Mammary epithelial cell (primary cell): ENCODE measurements around the gene TP53RK.

ENCODE experiments used
- CTCF ChIP-seq, 2 donors: IDR thresholded peaks in 1 of 2; conservative IDR thresholded peaks in 1 of 2; 2 replicates each; pipeline ENCODE4 v1.5.1; 2011 to 2012; ENCODE audit warnings: inconsistent platforms in 2 of 2, low read length in 2 of 2, mild to moderate bottlenecking in 2 of 2, control low read depth in 1 of 2, low read depth in 1 of 2; ENCODE audit not compliant: insufficient read depth in 1 of 2; ENCODE audit errors: extremely low read depth in 1 of 2
- EZH2 ChIP-seq: IDR thresholded peaks from 2 replicates; pipeline ENCODE4 v1.6.1; 2012; ENCODE audit warnings: low read length, inconsistent platforms, borderline replicate concordance

- TF ChIP-seq CTCF (conservative IDR thresholded peaks at IDR 0.05 in 1 of 2, IDR thresholded peaks at IDR 0.05 in 1 of 2; ENCODE audit: extremely low read depth in 1 of 2, insufficient read depth in 1 of 2, low read depth in 1 of 2, low read length in 2 of 2) = no peak
- TF ChIP-seq EZH2 = no peak
Measured at GRCh38 chr20:46641424-46641823, 47.8 kb downstream of the TP53RK start.
